ENCODE measurements around the gene CNPY4. TPM values are rescaled to one million over a fixed set of nuclear protein-coding genes. Genes with fewer than 3 reads are reported as not detected.
A peak's percentile ranks its signal among the peaks of the same experiment; 100 is the strongest.

CNPY4 gene
- total and polyA plus RNA-seq, 10 of the 15 experiments (the other 5 are each of a cell fraction or from before 2014, with no cell fraction given) = 2.5 to 9.2 (median 6.8) TPM

- TF ChIP-seq ZSCAN29 (IDR thresholded peaks at IDR 0.05) (no peak), SKIL (IDR thresholded peaks at IDR 0.05; ENCODE audit: low read depth, poor library complexity, severe bottlenecking) (peak; percentile 78), PRDM15 (CRISPR knock-in tag; IDR thresholded peaks at IDR 0.05) (no peak), TCF12 (IDR thresholded peaks at IDR 0.05; ENCODE audit: low read depth, low read length) (0 out of 2 replicates have a peak, but pooled peaks have one; percentile 22), NRF1 (conservative IDR thresholded peaks at IDR 0.05; ENCODE audit: low read depth, low read length) (peak; percentile 76), ATF3 (IDR thresholded peaks at IDR 0.05; ENCODE audit: borderline replicate concordance, extremely low read depth, low read depth, low read length) (no peak), BACH1 (IDR thresholded peaks at IDR 0.05; ENCODE audit: borderline replicate concordance) (peak; percentile 68), ZNF384 (IDR thresholded peaks at IDR 0.05; ENCODE audit: borderline replicate concordance, low read depth, low read length) (no peak), REST (IDR thresholded peaks at IDR 0.05; ENCODE audit: low read depth, low read length) (0 out of 2 replicates have a peak, but pooled peaks have one; percentile 54), MTA2 (IDR thresholded peaks at IDR 0.05; ENCODE audit: low read depth) (no peak), ZNF592 (IDR thresholded peaks at IDR 0.05) (no peak), TCF3 (IDR thresholded peaks at IDR 0.05; ENCODE audit: borderline replicate concordance, insufficient read depth, low read depth, low read length) (no peak)
Observed at GRCh38 chr7:100119072-100119969, at the start of gene CNPY4, which contains the start of gene TAF6 (continued).

All from GM12878 (cell line).